ENCODE data around the gene ZNF443.
A peak's percentile ranks its signal among the peaks of the same experiment; 100 is the strongest.
"Not testable (repeated sequence)": the region's sequence is repeated elsewhere in the genome, so short reads cannot be mapped to it uniquely, and the experiment has no call there.

Gene ZNF443

DNA sequence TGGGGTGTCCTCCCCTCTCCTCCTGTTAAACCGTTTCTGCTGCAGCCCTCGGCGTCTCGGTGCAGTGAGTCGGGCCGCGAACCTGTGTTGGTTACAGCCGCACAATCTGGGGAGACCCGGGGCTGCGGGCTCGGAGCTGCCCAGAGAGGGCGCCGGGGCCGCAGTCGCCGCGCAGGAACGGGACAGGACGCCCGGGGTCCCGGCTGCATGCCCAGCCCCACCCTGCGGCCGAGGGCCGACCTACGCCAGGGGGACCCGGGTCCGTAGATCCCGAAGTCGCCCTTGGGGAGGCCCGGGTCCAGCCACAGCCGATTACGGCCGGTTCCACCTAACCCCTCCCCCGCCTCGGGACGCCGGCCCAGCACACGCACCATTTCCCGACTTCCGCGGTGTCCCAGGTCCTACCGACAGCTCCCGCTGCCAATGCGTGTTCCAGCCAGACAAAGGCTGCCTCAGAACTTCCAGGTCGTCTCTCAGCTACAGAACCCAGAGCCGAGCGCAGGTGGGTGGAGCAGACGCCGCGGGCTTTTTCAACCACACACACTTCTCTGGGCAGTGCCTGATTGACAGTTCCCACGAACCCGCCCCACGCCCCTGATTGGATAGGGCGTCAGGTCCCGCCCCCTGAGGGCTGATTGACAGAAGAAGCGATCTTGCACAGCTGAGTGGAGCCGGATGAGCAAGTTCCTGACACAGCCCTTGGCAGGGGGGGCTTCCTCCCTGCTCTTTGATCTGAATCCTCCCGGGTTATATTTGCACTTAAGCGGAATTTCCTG lies at the start of gene ZNF443:
TSS of gene ZNF443 (minus strand) at position 481 of the 776 bp plus-strand sequence. CDS start at position 374, 107 bp downstream.
- TF ChIP-seq CTCF (IDR thresholded peaks at IDR 0.05; ENCODE audit: control insufficient read depth, extremely low read depth, insufficient read depth): peak; percentile 15; the same call in 1 of the 2 replicates
- H3K4me3 ChIP-seq (ENCODE audit: low read depth, low read length): peak within 1 kb of the TSS; percentile 78
- DNase-seq (ENCODE audit: low read depth): peak; percentile 97

- DNase-seq (ENCODE audit: low read depth); H3K4me3 ChIP-seq (ENCODE audit: low read depth, low read length): not testable (repeated sequence)
Observed at GRCh38 chr19:12486265-12486783, 45.5 kb upstream of the ZNF443 start.

GRCh38 chr19:12485571-12485970 lies 44.8 kb upstream of the ZNF443 start:
- DNase-seq (ENCODE audit: low read depth): no peak
- no peak for TF ChIP-seq CTCF (IDR thresholded peaks at IDR 0.05; ENCODE audit: control insufficient read depth, extremely low read depth, insufficient read depth)
- H3K4me3 ChIP-seq (ENCODE audit: low read depth, low read length): no peak overlapping the region

GRCh38 chr19:12485052-12485416 lies 44.2 kb upstream of the ZNF443 start:
- no peak for DNase-seq (ENCODE audit: low read depth)

DNA sequence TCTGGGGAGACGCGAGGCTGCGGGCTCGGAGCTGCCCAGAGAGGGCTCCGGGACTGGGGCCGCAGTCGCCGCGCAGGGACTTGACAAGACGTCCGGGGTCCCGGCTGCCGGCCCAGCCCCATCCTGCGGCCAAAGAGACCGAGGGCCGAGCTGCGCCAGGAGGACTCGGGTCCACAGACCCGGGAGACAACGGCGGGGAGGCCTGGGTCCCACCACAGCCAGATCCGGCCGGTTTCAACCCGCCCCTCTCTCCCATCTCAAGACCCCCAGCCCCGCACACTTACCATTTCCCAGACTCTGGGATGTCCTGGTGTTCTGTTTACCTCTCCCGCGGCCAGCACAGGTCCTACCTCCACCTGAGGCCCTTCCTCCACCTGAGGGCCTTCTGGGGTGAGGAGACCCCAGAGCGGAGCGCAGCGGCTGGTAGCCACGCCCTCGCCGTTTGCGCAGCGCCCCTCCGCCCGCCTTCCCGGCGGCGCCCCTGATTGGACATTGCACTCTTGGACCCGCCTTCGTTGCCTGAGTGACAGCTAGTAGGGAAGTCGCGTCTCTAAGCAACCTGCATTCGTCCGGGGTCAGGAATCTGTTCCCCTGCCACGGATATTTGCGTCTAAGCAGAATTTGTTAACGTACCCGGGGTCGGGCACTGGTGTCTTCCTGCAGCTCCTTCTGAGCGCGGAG lies 43.7 kb upstream of the ZNF443 start, which contains the start of gene ZNF709:
TSS of gene ZNF709 (minus strand) at position 446 of the 681 bp plus-strand sequence. CDS start at position 287, 159 bp downstream.
- H3K4me3 ChIP-seq (ENCODE audit: low read depth, low read length): peak within 1 kb of the TSS; percentile 88
- DNase-seq (ENCODE audit: low read depth): peak; percentile 36
- no peak for TF ChIP-seq CTCF (IDR thresholded peaks at IDR 0.05; ENCODE audit: control insufficient read depth, extremely low read depth, insufficient read depth)

More at GRCh38 chr19:12485052-12485416, 44.2 kb upstream of the ZNF443 start:
- TF ChIP-seq CTCF (IDR thresholded peaks at IDR 0.05; ENCODE audit: control insufficient read depth, extremely low read depth, insufficient read depth): no peak
- H3K4me3 ChIP-seq (ENCODE audit: low read depth, low read length): peak overlapping the region; percentile 88

- peak overlapping the region; percentile 88 for H3K4me3 ChIP-seq (ENCODE audit: low read depth, low read length)
- TF ChIP-seq CTCF (IDR thresholded peaks at IDR 0.05; ENCODE audit: control insufficient read depth, extremely low read depth, insufficient read depth): no peak
- DNase-seq (ENCODE audit: low read depth): no peak
Observed at GRCh38 chr19:12484011-12484370, 43.2 kb upstream of the ZNF443 start.

GRCh38 chr19:12482509-12482886 lies 41.7 kb upstream of the ZNF443 start:
- DNase-seq (ENCODE audit: low read depth): no peak
- no peak for TF ChIP-seq CTCF (IDR thresholded peaks at IDR 0.05; ENCODE audit: control insufficient read depth, extremely low read depth, insufficient read depth)
- no peak overlapping the region for H3K4me3 ChIP-seq (ENCODE audit: low read depth, low read length)

Measured in LNCaP clone FGC (cell line).